GM18517 (cell line): Measurements from ENCODE around the gene SLC29A4.
"Not testable (repeated sequence)": the region's sequence is repeated elsewhere in the genome, so short reads cannot be mapped to it uniquely, and the experiment has no call there.

Experiments used
- ATAC-seq: cut with Tn5 transposase; IDR thresholded peaks from one replicate; pipeline ENCODE4 v1.9.1; 2021; ENCODE audit warnings: mild to moderate bottlenecking, moderate library complexity; ENCODE audit not compliant: unreplicated experiment

The SLC29A4 gene, protein sequence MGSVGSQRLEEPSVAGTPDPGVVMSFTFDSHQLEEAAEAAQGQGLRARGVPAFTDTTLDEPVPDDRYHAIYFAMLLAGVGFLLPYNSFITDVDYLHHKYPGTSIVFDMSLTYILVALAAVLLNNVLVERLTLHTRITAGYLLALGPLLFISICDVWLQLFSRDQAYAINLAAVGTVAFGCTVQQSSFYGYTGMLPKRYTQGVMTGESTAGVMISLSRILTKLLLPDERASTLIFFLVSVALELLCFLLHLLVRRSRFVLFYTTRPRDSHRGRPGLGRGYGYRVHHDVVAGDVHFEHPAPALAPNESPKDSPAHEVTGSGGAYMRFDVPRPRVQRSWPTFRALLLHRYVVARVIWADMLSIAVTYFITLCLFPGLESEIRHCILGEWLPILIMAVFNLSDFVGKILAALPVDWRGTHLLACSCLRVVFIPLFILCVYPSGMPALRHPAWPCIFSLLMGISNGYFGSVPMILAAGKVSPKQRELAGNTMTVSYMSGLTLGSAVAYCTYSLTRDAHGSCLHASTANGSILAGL

DNA sequence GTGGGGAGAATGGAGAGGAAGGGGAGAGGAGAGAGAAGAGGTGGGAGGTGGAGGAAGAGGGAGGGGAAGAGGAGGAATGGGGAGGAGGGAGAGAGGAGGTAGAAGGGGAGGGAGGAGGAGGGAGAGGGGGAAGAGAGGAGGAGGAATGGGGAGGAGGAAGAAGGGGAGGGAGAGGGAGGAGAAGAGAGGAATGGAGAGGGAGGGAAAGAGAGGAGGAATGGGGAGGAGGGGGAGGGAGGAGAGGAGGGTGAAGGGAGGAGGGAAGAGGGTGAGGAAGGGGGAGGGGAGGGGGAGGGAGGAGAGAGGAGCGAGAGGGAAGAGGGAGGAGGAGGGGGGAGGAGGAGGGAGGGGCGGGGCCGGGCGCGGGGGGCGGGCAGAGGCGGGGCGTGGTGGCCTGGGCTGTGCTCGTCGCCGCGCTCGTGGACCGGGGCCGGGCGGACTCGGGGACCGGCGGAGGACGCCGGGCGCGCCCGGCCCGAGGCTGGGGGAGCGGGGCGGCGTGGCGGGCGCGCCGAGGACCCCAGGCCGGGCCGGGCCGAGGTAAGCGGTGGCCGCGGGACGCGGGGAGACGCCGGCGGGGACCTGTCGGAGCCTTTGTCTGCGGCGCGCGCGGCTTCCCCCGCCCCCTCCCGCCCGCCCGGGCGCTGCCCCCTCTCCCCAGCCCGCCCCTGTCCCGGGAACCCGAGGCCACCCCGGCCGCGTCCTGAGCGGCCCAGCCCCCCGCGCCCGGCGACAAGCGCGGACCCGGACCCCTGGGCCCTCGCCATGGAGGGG lies at the start of gene SLC29A4:
SLC29A4 (plus strand) TSS at position 401 of the 774 bp plus-strand sequence. CDS start 4,874 bp downstream, outside the sequence.
- ATAC-seq, result no peak

DNA sequence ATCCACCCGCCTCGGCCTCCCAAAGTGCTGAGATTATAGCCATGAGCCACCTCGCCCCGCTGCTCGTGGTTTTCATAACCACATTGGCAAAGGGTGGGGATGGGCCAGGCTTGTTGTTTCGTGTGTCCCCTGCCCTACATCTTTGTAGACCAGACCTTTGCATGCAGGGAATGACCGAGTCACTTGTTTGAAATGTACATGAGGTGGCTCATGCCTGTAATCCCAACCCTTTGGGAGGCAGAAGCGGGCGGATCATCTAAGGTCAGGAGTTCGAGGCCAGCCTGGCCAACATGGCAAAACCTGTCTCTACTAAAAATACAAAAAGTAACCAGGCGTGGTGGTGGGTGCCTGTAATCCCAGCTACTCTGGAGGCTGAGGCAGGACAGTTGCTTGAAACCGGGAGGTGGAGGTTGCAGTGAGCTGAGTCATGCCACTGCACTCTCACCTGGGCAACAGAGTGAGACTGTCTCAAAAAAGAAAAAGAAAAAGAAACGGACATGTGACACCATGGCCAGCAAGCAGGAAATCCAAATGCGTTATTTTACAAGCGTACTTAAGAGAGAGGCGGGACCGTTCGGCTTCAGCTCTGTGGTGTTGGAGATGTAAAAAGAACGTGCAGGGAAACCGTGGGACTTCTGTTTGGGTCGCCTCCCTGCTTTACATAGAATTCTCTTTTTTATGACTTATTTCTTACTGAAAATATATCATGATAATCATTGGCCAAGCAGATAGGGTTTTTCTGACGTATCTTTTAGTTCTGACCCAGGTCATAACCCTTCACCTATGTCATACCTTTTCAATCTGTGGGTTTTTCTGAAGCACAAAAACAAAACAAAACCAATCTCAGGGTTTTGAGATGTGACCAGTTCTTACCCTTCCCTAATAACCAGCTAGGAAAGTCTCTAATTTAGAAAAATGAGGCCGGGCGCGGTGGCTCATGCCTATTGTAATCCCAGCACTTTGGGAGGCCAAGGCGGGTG lies 47.6 kb upstream of the SLC29A4 start:
- ATAC-seq, result peak; percentile 33

DNA sequence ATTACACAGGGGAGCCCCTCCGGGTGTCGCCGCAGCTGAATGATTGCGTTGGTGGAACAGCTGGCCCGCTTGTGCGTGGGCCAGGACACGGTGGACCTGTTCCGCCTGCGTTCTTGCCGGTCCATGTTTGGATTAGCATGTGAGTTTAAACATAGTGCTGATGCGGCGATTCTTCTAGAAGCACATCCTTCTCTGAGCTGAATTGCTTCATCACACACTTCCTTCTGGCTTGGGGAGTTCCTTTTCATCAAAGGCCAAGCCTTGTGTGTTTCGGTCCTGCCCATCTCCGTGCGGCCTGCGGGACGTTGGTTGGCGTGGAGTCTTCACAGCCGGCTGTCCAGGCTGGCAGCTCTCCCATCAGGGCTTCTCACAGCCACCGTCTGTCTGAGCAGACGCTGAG lies 45.5 kb upstream of the SLC29A4 start:
- ATAC-seq, result no peak

DNA sequence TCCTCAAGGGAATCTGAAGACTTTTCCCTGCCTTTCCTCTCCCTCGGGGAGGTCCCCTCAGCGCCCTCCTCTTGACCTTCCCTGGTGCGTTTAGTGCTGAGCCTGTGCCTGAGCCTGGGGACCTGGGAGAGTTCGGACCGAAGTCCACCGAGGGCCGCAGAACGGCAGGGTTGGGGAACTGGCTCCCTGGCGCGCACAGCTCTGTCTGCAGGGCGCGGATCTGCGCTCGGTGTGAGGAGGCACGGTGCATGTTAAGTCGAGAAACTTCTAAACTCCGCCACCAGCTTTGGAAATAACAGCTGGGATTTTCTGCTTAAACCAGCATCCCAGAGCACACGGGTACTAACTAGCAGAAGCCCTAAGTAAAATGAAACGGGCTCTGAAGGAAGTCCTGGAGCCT lies 44.2 kb upstream of the SLC29A4 start:
- ATAC-seq, result no peak

DNA sequence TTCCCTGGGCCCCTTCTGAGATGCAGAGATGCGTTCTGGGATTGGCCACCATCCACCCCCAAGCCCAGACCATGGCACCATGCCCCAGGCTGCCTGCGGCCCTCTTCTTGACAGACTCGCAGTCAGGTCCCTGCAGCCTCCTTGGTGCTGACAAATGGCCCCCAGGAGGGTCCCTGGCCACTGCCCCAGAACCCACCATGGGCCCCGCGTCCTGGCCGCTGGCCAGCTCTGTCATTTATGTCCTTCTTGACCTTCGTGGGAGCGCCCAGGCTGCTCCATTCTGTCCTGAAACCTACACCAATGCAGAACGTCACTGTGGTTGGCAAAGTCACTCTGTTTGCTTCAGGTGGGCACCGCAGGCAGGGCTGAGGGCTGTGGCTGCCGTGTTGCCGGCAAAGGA lies 39.5 kb upstream of the SLC29A4 start:
- ATAC-seq, result no peak

DNA sequence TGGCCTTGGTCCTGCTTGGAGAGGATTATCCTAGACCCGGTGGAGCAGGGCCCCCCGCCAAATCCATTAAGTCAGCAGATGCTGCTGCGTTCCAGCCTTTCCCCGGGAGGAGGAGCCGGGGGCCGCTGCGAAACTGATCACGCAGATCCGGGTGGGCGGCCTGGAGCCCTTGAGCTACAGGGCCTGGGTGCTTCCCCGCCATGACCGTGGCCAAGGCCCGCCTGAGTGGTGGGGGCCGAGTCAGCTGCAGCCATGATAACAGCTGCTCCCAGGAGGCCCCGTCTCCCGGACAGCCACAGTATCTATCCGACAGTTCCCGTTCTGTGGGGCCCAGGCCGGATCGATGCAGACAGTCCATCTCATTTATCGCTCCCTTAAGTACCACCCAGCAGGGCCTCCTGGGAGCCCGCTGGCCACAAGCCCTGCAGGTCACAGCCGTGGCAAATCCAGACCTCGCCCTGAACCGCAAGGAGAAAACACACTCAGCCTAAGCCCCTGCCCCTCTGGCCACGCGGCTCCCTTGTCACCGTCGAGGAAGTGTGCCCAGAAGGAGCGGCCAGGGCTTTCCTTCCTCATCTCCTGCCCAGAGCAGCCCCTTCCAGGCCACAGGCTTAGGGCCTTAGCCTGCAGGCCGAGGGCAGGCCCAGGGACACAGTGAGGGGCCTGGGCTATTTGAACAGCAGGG lies 34.4 kb upstream of the SLC29A4 start:
- ATAC-seq, result no peak

DNA sequence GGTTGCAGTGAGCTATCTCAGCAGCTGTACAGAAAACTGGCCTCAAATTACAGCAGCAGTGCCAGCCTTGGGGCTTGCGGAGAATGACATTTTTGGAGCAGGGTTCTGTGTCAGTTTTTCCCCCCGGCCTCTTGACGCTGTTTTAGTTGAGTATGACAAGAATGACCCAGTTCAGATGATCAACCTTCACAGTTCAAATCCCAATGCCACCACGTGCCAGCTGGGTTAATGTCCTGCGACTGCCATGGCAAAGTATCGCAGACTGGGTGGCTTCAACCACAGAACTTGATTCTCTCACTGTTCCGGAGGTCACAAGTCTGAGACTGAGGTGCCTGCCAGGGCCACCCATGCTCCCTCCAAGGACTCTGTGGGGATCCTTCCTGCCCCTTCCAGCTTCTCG lies 32.0 kb upstream of the SLC29A4 start:
- ATAC-seq, result not testable (repeated sequence)

DNA sequence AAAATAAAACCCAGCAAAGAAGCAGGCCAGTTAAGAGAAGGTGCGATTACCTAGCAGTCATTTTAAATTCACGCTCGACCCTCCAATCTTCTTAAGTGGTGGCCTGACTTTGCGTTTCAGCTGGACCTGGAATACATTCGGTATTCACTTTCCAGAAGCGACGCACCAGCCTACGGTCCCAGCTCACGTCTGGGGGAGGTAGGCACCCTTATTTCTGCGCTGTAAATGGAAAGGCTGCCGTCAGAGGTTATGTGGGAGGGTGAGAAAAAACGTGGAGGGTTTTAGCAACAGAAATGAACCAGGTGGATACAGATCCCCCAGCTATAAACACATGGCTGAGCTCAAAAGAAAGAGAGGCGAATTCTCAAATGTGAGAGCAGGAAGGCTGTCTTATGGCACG lies 29.2 kb upstream of the SLC29A4 start:
- not testable (repeated sequence) for ATAC-seq

DNA sequence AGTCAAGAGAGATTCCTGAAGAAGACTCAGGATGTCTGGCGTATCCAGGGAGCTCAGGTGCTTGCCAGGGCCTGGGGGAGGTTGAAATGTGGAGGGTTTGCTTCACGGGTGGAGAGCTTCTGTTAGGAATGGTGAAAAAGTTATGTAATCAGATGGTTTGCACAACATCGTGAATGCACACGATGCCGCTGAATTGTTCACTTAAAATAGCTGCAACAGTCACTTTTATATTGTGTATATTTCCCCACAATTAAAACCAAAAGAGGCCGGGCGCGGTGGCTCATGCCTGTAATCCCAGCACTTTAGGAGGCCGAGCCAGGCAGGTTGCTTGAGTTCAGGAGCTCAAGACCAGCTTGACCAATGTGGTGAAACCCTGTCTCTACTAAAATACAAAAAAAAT lies 28.4 kb upstream of the SLC29A4 start:
- not testable (repeated sequence) for ATAC-seq

DNA sequence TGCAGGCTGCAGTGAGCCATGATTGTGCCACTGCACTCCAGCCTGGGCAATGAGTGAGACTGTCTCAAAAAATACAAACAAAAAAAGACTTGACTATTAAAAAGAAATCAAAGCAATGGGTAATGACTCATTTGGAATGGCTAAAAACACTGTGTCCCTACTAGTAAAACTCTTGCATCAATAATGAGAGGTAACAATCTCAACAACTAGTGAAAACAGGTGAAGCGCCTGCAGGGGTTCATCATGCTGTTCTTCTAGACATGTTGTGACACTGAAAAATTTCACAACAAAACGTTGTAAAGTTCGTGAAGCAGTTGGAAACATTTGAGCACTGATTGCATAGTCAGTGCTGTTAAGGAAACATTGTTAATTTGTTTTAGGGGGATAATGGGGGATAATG lies 26.9 kb upstream of the SLC29A4 start:
- ATAC-seq, result no peak

DNA sequence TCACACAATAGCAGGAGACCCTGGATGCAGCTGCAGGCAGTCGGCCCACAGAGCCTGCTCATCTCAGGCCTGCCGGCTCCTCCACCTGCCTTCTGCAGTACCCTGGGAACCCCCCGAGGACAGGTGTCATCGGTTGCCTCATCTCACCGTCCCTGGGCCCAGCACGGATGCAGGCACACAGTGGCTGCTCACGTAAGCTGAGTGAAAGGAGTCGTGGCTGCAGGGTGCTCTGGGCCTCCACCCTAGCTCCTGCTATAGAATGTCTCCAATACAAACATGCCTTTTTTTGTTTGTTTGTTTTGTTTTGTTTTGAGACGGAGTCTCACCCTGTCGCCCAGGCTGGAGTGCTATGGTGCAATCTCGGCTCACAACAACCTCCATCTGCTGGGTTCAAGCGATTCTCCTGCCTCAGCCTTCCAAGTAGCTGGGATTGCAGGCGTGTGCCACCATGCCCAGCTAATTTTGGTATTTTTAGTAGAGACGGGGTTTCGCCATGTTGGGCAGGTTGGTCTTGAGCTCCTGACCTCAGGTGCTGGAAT lies 22.1 kb upstream of the SLC29A4 start:
- not testable (repeated sequence) for ATAC-seq

DNA sequence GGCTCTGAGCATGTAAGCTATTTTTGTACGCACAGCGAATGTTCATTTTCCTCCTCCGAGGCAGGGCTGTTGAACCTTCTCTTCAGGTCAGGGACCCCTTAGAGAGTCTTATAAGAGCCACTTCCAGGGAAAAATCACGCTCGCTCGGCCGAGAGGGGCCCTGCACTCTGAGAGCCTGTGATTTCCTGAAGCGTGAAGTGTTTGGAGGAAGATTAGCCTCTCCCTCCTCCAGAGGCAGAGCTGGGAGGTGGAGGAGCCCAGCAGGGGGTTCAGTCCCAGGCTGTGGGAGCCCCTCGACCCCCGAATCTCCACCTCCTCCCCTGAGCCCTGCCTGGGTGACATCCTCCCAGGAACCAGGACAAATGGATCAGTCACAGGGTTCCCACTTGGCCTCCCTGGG lies 19.7 kb upstream of the SLC29A4 start:
- ATAC-seq, result not testable (repeated sequence)

DNA sequence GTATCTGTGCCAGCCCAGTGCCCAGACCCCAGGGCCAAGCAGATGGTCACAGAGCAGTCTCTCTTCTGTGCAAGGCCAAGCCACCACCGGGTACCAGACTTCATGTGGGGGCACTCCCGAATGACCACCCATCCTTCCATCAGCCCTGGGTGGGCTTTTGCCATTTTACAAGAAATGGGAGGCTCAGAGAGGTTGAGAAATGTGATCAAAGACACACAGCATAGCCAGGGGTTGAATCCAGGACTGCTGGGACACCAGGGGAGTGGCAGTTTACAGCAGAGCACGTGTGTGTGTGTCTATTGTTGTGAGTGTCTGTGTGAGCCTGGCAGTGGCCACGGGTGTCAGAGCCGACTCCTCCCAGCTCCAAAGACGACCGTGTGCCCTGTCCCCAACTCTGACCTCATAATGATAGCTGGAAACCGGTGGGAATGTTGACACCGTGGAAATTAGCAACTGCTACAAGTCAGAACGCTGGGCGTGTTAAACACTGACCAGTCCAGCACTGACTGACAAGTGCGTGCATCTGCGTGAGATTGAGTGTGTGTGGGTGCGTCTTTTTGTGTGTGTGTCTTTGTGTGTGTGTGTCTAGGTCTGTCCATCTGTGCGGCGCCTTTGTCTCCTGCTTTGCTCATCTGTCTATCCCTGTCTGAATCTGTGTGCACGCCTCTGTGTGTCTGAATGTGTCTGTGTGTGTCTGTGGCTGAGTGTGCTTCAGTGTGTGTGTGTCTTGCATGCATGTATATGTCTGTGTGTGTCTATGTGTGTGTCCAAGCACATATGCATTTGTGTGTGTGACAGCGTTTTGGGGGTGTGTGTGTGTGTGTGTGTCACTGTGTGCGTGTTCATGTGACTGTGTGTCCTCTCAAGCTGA lies 17.2 kb upstream of the SLC29A4 start:
- ATAC-seq, result no peak

DNA sequence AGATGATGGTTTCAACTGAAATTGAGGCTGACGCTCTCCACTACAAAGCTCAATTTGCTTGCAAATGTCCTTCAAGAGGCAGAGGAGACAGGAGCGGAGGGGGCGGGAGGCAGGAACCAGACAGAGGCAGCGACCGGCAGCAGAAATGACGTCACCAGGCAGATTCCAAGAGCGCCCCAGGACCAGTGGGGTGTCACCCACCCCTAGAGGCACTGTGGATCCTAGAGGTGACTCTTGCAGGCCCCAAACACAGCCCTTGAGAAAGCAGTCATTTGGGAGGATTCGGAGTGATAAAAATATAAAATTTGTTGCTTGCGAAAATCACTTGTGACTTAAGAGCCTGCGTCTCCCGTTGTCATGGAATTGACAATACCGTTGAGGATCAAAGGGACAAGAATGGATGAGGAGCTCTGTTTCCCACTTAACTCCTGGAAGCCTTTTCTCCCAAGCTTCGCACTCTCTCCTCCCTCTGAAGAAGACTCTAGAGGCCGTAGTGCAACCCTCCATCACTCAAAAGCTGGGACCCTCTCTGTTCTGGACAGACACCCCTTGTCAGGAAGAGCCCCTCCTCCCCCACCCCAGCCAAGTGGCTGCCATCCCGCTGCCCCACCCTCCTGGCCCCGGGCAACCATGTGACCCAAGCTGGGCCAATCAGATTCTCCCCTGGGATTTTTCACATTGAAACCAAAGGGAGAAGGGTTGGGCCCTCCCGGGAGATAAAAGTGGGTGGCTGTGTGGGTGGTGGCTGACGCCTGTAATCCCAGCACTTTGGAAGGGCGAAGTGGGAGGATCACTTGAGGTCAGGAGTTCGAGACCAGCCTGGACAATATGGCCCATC lies 16.3 kb upstream of the SLC29A4 start:
- no peak for ATAC-seq

DNA sequence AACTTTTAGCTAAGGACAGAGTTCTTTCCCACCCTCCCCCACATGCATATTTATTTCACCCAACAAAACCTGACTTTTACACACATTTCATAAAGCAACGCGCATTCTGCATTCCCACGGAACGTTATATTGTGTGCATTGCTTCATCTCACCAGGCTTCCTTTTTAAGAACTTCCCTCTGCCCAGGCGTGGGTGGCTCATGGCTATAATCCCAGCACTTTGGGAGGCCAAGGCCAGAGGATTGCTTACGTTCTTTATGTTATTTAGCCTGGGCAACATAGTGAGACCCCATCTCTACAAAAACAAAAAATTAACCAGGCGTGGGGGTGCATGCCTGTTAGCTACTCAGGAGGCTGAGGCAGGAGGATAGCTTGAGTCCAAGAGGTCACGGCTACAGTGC lies 14.9 kb upstream of the SLC29A4 start:
- not testable (repeated sequence) for ATAC-seq

DNA sequence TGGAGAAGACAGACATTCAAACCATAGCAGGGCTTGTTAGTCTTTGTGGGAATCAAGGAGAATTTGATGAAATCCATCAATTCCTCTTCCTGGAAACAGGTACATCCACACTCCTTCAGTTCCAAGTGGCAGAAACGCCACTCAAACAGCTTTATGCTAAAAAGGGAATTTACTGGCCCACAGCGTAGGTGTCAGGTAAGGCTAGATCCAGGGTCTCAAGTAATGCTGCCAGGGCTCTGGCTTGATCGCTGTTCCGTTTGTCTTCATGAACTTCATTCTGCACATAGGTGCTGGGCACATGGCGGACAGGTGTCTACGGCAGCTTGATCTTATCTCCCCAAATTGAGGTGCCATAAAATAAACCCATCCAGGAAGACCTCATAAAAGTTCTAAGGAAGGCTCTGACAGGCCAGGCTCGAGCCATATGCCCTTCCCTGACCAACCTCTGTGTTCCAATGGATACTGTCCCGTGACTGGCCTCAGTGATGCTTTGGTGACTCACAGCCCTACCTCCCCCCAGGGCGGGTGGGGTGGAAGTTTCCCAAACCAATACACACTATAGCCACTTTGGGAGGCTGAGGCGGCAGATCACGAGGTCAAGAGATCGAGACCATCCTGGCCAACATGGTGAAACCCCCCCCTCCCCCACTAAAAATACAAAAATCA lies 12.6 kb upstream of the SLC29A4 start:
- not testable (repeated sequence) for ATAC-seq

DNA sequence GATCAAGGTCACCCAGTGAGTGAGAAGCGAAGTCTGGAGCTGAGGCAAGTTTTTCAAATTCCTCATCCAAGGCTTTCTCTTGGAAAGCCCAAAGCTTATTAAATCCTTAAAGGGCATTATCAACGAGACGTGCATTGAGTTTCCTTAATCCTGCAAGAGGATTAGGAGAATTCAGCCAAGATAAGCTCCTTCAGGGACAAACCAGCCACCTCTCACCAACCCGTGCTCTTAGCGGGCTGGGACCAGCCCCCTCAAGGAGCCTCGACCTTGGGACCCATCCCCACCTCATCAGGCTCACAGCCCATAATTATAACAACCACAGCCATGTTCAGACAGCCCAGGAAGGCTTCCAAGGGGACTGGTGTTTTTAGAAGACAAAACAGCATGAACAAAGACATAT lies 12.0 kb upstream of the SLC29A4 start:
- no peak for ATAC-seq
